H1 (cell line): ENCODE data around the gene PRX. TPM values are rescaled to one million over a fixed set of nuclear protein-coding genes. Genes with fewer than 3 reads are reported as not detected.
"Not testable (repeated sequence)": the region's sequence is repeated elsewhere in the genome, so short reads cannot be mapped to it uniquely, and the experiment has no call there.

Experiments
- CTCF ChIA-PET: fragments of 300-600 bp; sonication (Branson Sonifier 250); formaldehyde crosslinking; loops from one replicate; lab custom pipeline; 2021; ENCODE audit not compliant: partially characterized antibody; lab: Charles Lee
- POLR2A ChIA-PET: fragments of 300-600 bp; sonication (Branson Sonifier 250); formaldehyde crosslinking; loops from one replicate; lab custom pipeline; 2021; ENCODE audit warnings: inconsistent platforms; ENCODE audit not compliant: partially characterized antibody; lab: Charles Lee
- DNase-seq, 2 experiments: peaks; one replicate each; pipeline versions ENCODE4 v3.0.0 to v3.0.0-alpha.2; 2010 to 2022; ENCODE audit warnings: low spot score in 2 of 2, low read depth in 1 of 2, mixed read lengths in 1 of 2
- FAIRE-seq: peaks from 2 replicates; lab custom pipeline; 2011; peaks lifted over from hg19 to GRCh38; lab: Jason Lieb, UNC
- H2AFZ ChIP-seq: 2 replicates; pipeline ENCODE4 v1.8.1; 2012; ENCODE audit warnings: low read length, inconsistent platforms
- H2AK5ac ChIP-seq: 2 replicates; pipeline ENCODE4 v1.6.1; 2013; ENCODE audit warnings: low read depth, low read length
- H2BK120ac ChIP-seq: replicated peaks from 2 replicates; pipeline ENCODE3; 2013; ENCODE audit warnings: low read depth, low read length, inconsistent platforms
- H2BK12ac ChIP-seq: 2 replicates; pipeline ENCODE4 v1.6.1; 2013; ENCODE audit warnings: low read depth, low read length
- H2BK15ac ChIP-seq: 2 replicates; pipeline ENCODE4 v1.6.1; 2013; ENCODE audit warnings: low read length
- H2BK20ac ChIP-seq: 2 replicates; pipeline ENCODE4 v1.6.1; 2013; ENCODE audit warnings: low read length
- H2BK5ac ChIP-seq: 2 replicates; pipeline ENCODE4 v1.6.1; 2013; ENCODE audit warnings: low read depth, low read length
- H3K14ac ChIP-seq: 2 replicates; pipeline ENCODE4 v1.6.1; 2013; ENCODE audit warnings: inconsistent platforms; ENCODE audit not compliant: insufficient read length
- H3K18ac ChIP-seq: 2 replicates; pipeline ENCODE4 v1.6.1; 2013; ENCODE audit warnings: low read length; ENCODE audit errors: extremely low read depth
- H3K23ac ChIP-seq: 2 replicates; pipeline ENCODE4 v1.6.1; 2013; ENCODE audit warnings: inconsistent platforms; ENCODE audit not compliant: insufficient read length
- H3K23me2 ChIP-seq: 2 replicates; pipeline ENCODE4 v1.6.1; 2013; ENCODE audit warnings: low read depth, low read length
- H3K27ac ChIP-seq: 2 replicates; pipeline ENCODE4 v1.6.1; 2011; ENCODE audit warnings: low read depth, low read length, inconsistent platforms
- H3K27me3 ChIP-seq, 4 experiments: replicated peaks in 1 of 4; 1 replicate in 1 of 4; 2 replicates in 3 of 4; pipeline versions ENCODE4 v1.6.1 to v1.8.1; 2011 to 2013; ENCODE audit warnings: low read length in 3 of 4, mild to moderate bottlenecking in 3 of 4, inconsistent platforms in 2 of 4, mixed read lengths in 2 of 4, moderate library complexity in 1 of 4; ENCODE audit not compliant: control insufficient read depth in 3 of 4, insufficient read depth in 3 of 4; ENCODE audit errors: extremely low read depth in 1 of 4
- H3K36me3 ChIP-seq, 4 experiments: 2 replicates each; pipeline versions ENCODE4 v1.6.1 to v1.8.1; 2011 to 2013; ENCODE audit warnings: mild to moderate bottlenecking in 4 of 4, low read length in 3 of 4, moderate library complexity in 2 of 4, control low read depth in 1 of 4, inconsistent platforms in 1 of 4; ENCODE audit not compliant: insufficient read depth in 4 of 4, control insufficient read depth in 2 of 4
- H3K4ac ChIP-seq: replicated peaks from 2 replicates; pipeline ENCODE3; 2013; ENCODE audit warnings: low read length, low read depth, mixed read lengths, inconsistent platforms; ENCODE audit not compliant: insufficient read length
- H3K4me1 ChIP-seq, 4 experiments: replicated peaks in 1 of 4; 1 replicate in 1 of 4; 2 replicates in 3 of 4; pipeline versions ENCODE4 v1.6.1 to v1.8.1; 2011 to 2013; ENCODE audit warnings: low read length in 3 of 4, inconsistent platforms in 2 of 4, mixed read lengths in 1 of 4; ENCODE audit not compliant: insufficient read depth in 4 of 4, control insufficient read depth in 3 of 4
- H3K4me2 ChIP-seq, 2 experiments: 2 replicates each; pipeline versions ENCODE4 v1.6.1 to v1.8.1; 2011 to 2013; ENCODE audit warnings: low read depth in 2 of 2, low read length in 2 of 2, control low read depth in 1 of 2, inconsistent platforms in 1 of 2, mild to moderate bottlenecking in 1 of 2; ENCODE audit not compliant: insufficient read depth in 1 of 2
- H3K4me3 ChIP-seq, 4 experiments: fragments of 200-600, 300-600 bp in 1 of 4; sonication (generic), shearing (Covaris generic), sonication (Bioruptor Twin) in 1 of 4; 2 replicates each; pipeline versions ENCODE4 v1.5.1 to v1.8.1; 2011 to 2016; ENCODE audit warnings: low read length in 4 of 4, low read depth in 3 of 4, control low read depth in 2 of 4, inconsistent platforms in 2 of 4, mild to moderate bottlenecking in 2 of 4, mixed read lengths in 1 of 4, moderate library complexity in 1 of 4; ENCODE audit not compliant: insufficient read depth in 2 of 4; ENCODE audit errors: extremely low read depth in 1 of 4
- H3K56ac ChIP-seq: replicated peaks from 2 replicates; pipeline ENCODE3; 2013; ENCODE audit warnings: low read depth, mild to moderate bottlenecking, mixed read lengths, low read length, inconsistent platforms; ENCODE audit not compliant: insufficient read length
- H3K79me1 ChIP-seq: 2 replicates; pipeline ENCODE4 v1.6.1; 2013; ENCODE audit warnings: low read depth, low read length, control low read depth
- H3K79me2 ChIP-seq, 2 experiments: 2 replicates each; pipeline versions ENCODE4 v1.6.1 to v1.8.1; 2012 to 2013; ENCODE audit warnings: low read length in 2 of 2, mild to moderate bottlenecking in 2 of 2, inconsistent platforms in 1 of 2; ENCODE audit not compliant: insufficient read depth in 2 of 2, control insufficient read depth in 1 of 2
- H3K9ac ChIP-seq, 4 experiments: replicated peaks in 1 of 4; 1 replicate in 1 of 4; 2 replicates in 3 of 4; pipeline versions ENCODE4 v1.6.1 to v1.8.1; 2011 to 2013; ENCODE audit warnings: low read depth in 3 of 4, low read length in 3 of 4, control low read depth in 2 of 4, mild to moderate bottlenecking in 2 of 4, moderate library complexity in 2 of 4, inconsistent platforms in 1 of 4; ENCODE audit errors: extremely low read depth in 1 of 4
- H3K9me3 ChIP-seq, 2 experiments: 2 replicates each; pipeline versions ENCODE4 v1.6.1 to v1.8.1; 2012 to 2013; ENCODE audit warnings: mild to moderate bottlenecking in 2 of 2, moderate library complexity in 2 of 2, control low read depth in 1 of 2, inconsistent platforms in 1 of 2, low read depth in 1 of 2, low read length in 1 of 2, mixed read lengths in 1 of 2; ENCODE audit not compliant: insufficient read depth in 2 of 2
- H4K20me1 ChIP-seq, 2 experiments: replicated peaks in 1 of 2; 2 replicates each; pipeline versions ENCODE3 to v1.8.1; 2011 to 2013; ENCODE audit warnings: inconsistent platforms in 2 of 2, low read length in 2 of 2, mild to moderate bottlenecking in 1 of 2; ENCODE audit not compliant: insufficient read depth in 2 of 2, control insufficient read depth in 1 of 2
- H4K5ac ChIP-seq: 2 replicates; pipeline ENCODE4 v1.6.1; 2013; ENCODE audit warnings: low read length, low read depth, mixed read lengths, inconsistent platforms; ENCODE audit not compliant: insufficient read length
- H4K8ac ChIP-seq: 2 replicates; pipeline ENCODE4 v1.8.0; 2013; ENCODE audit warnings: mild to moderate bottlenecking, moderate library complexity, low read length, inconsistent platforms; ENCODE audit not compliant: insufficient read depth; ENCODE audit errors: extremely low read depth
- H4K91ac ChIP-seq: replicated peaks from 2 replicates; pipeline ENCODE3; 2013; ENCODE audit warnings: low read length, mixed read lengths, inconsistent platforms; ENCODE audit not compliant: insufficient read length
- CBX5 ChIP-seq: fragments of 300-800, 300-1000 bp; sonication (generic); IDR thresholded peaks from 2 replicates; pipeline ENCODE4 v1.7.1; 2016; ENCODE audit warnings: antibody characterized with exemption, low read length, low read depth
- WGBS, 2 experiments: shearing (Covaris generic) in 1 of 2; methylation state at CpG; one replicate each; pipeline versions ENCODE4 v1.1.6 to v1.1.7; 2013 to 2015; ENCODE audit warnings: low lambda C conversion rate in 2 of 2, mixed read lengths in 2 of 2, inconsistent platforms in 1 of 2, low coverage in 1 of 2, missing lambda C conversion rate in 1 of 2; ENCODE audit not compliant: insufficient replicate concordance in 2 of 2, insufficient coverage in 1 of 2, insufficient read length in 1 of 2; ENCODE audit errors: extremely low coverage in 1 of 2, missing lambda C conversion rate in 1 of 2; 5-methylcytosine and 5-hydroxymethylcytosine counted together
- polyA plus RNA-seq, 7 experiments: library from polyadenylated mRNA; depleted of rRNA in 3 of 7; stranded (reverse) in 5 of 7; unstranded in 2 of 7; fragments of >200 nt in 5 of 7; fragments of 200-250 nt in 2 of 7; gene quantifications; 1 replicate in 5 of 7; 2 replicates in 1 of 7; 4 replicates in 1 of 7; pipeline versions ENCODE4 v1.2.1 to v1.2.3, GENCODE V29; 2011 to 2013; ENCODE audit warnings: missing spikeins in 2 of 7, mixed read lengths in 2 of 7
- total RNA-seq: library from RNA; stranded (reverse); fragmentation: NEBNext Ultra II Directional; extraction: Animal tissue kit (Norgen Biotek cat#: 25700); gene quantifications from 2 replicates; pipeline ENCODE4 v1.2.1, GENCODE V29; 2021

The PRX gene
- total and polyA plus RNA-seq, 2 of the 8 experiments (the other 6 are each of a cell fraction or from before 2014, with no cell fraction given): 2.8 to 5.8 TPM

- Histone ChIP-seq H2AFZ (no peak overlapping the region), H2BK120ac (no peak overlapping the region), H4K20me1 (peaks cover 0 to 1% of the 10 kb centered on the region in 2 experiments), H3K4ac (no peak overlapping the region), H3K4me2 (no peak overlapping the region), H3K23ac (no peak overlapping the region), H4K8ac (no peak overlapping the region), H2AK5ac (no peak overlapping the region), H2BK20ac (no peak overlapping the region), H3K79me1 (no peaks in the 10 kb centered on the region), H3K36me3 (no peaks in the 10 kb centered on the region), H3K27me3 (no peaks in the 10 kb centered on the region; a peak in 1 of 7 replicates), H3K4me3 (no peak overlapping the region), H4K5ac (no peak overlapping the region), H2BK5ac (no peak overlapping the region), H3K4me1 (no peaks in the 10 kb centered on the region), H3K18ac (no peak overlapping the region), H3K27ac (no peak overlapping the region), H4K91ac (no peak overlapping the region), H2BK12ac (no peak overlapping the region), H3K56ac (no peak overlapping the region), H3K79me2 (no peaks in the 10 kb centered on the region), H3K14ac (no peak overlapping the region), H3K23me2 (no peaks in the 10 kb centered on the region), H3K9ac (no peak overlapping the region), H3K9me3 (no peaks in the 10 kb centered on the region), H2BK15ac (no peak overlapping the region)
- no peak for TF ChIP-seq CBX5
- POLR2A ChIA-PET: interaction anchor here (3.9 kb wide), 1 partner anchor 14 kb away, joined by 15 read pairs; the partner anchor contains the start of gene SERTAD3
- WGBS, 2 experiments: 92% methylated on average over 5 of the region's 5 CpGs; no CpG with 5 or more reads in 1 of the 2 experiments
- CTCF ChIA-PET: interaction anchor here (0.8 to 1.3 kb wide), 2 partner anchors 46 to 85 kb away, joined by 3 read pairs; no protein-coding TSS in a partner anchor
- FAIRE-seq (no peak), DNase-seq (no peak)
Measured at GRCh38 chr19:40457048-40457447, 43.9 kb upstream of the PRX start.

GRCh38 chr19:40453943-40454342, 40.8 kb upstream of the PRX start:
- not testable (repeated sequence) for H3K27me3 ChIP-seq, H3K23ac ChIP-seq, H2AFZ ChIP-seq, H3K4me1 ChIP-seq, H4K91ac ChIP-seq, H3K9me3 ChIP-seq, DNase-seq, H3K79me2 ChIP-seq, H4K20me1 ChIP-seq, H3K9ac ChIP-seq, H2BK20ac ChIP-seq, H3K23me2 ChIP-seq, H4K5ac ChIP-seq, H3K36me3 ChIP-seq, H3K4me3 ChIP-seq, H3K79me1 ChIP-seq, H3K56ac ChIP-seq, H3K14ac ChIP-seq, H3K4me2 ChIP-seq, H4K8ac ChIP-seq, FAIRE-seq, H3K4ac ChIP-seq, H2BK15ac ChIP-seq, H2BK12ac ChIP-seq, H3K27ac ChIP-seq, H3K18ac ChIP-seq, H2BK5ac ChIP-seq, H2BK120ac ChIP-seq, H2AK5ac ChIP-seq
- POLR2A ChIA-PET: interaction anchor here (1.2 to 3.0 kb wide), 4 partner anchors 7 to 31 kb away, joined by 3 to 16 read pairs (median 8); partner anchors contain the start of gene SERTAD3
- WGBS, 2 experiments: 88% methylated on average over 6 of the region's 6 CpGs; no CpG with 5 or more reads in 1 of the 2 experiments
- CTCF ChIA-PET: interaction anchor here (0.6 to 6.2 kb wide), 7 partner anchors 9 to 149 kb away, joined by 3 to 49 read pairs (median 3); partner anchors contain the start of gene BLVRB
